Thoracic aorta (tissue), 2 donors: Measurements from ENCODE around the gene HMGB1. TPM values are rescaled to one million over a fixed set of nuclear protein-coding genes. Genes with fewer than 3 reads are reported as not detected.
"Not testable (repeated sequence)": the region's sequence is repeated elsewhere in the genome, so short reads cannot be mapped to it uniquely, and the experiment has no call there.

Experiments
- ATAC-seq: fragments of 150-250 bp; one replicate; pipeline ENCODE4 v1.8.0; 2017; ENCODE audit warnings: low read depth; ENCODE audit not compliant: insufficient number of reproducible peaks, low FRiP score
- DNase-seq: peaks from one replicate; pipeline ENCODE4 v3.0.0-alpha.2; 2020; ENCODE audit warnings: low spot score
- H3K27ac ChIP-seq, 2 donors: fragments of 200-600 bp; sonication (generic); 1 replicate in 1 of 2; 2 replicates in 1 of 2; pipeline ENCODE4 v1.5.1; 2016; ENCODE audit warnings: mild to moderate bottlenecking in 2 of 2, moderate library complexity in 2 of 2
- H3K27me3 ChIP-seq: fragments of 200-600 bp; sonication (generic); replicated peaks from 2 replicates; pipeline ENCODE4 v1.6.0; 2016; ENCODE audit warnings: mild to moderate bottlenecking; ENCODE audit not compliant: insufficient read depth
- H3K36me3 ChIP-seq: fragments of 200-600 bp; sonication (generic); one replicate; pipeline ENCODE4 v1.5.1; 2016
- H3K4me1 ChIP-seq, 2 donors: fragments of 200-600 bp; sonication (generic); 1 replicate in 1 of 2; 2 replicates in 1 of 2; pipeline versions ENCODE4 v1.5.1 to v1.6.0; 2016; ENCODE audit warnings: low read depth in 2 of 2, mild to moderate bottlenecking in 1 of 2; ENCODE audit not compliant: control insufficient read depth in 1 of 2
- H3K4me3 ChIP-seq: fragments of 200-600 bp; sonication (generic); 2 replicates; pipeline ENCODE4 v1.5.1; 2016; ENCODE audit warnings: mild to moderate bottlenecking
- H3K9me3 ChIP-seq: fragments of 200-600 bp; sonication (generic); 2 replicates; pipeline ENCODE4 v1.5.1; 2016
- CTCF ChIP-seq: fragments of 200-600 bp; sonication (generic); IDR thresholded peaks from one replicate; pipeline ENCODE4 v1.5.1; 2019; ENCODE audit warnings: antibody characterized with exemption
- total RNA-seq, 2 donors: library from RNA; depleted of rRNA; stranded (reverse); fragments of >200 nt; gene quantifications; one replicate each; pipeline versions ENCODE4 v1.1.0 to v1.2.3, GENCODE V29; 2016

HMGB1 gene
- total RNA-seq, 2 donors from 2014 or later = 188 to 369 TPM

GRCh38 chr13:30448441-30448840 lies 17.3 kb downstream of the HMGB1 start:
- no peak for TF ChIP-seq CTCF
- peaks cover 3 to 9% of the 10 kb centered on the region in 2 donors for H3K4me1 ChIP-seq
- no peak overlapping the region for H3K4me3 ChIP-seq
- no peak overlapping the region for H3K27ac ChIP-seq
- H3K27me3 ChIP-seq = no peaks in the 10 kb centered on the region
- H3K9me3 ChIP-seq = no peaks in the 10 kb centered on the region
- ATAC-seq (no peak), DNase-seq (no peak)
- no peaks in the 10 kb centered on the region for H3K36me3 ChIP-seq

- Histone ChIP-seq H3K4me3 (peak overlapping the region; percentile 61), H3K27me3 (no peaks in the 10 kb centered on the region), H3K4me1 (peaks cover 3 to 9% of the 10 kb centered on the region in 2 donors), H3K27ac (peak overlapping the region; percentile 74 to 88), H3K9me3 (no peaks in the 10 kb centered on the region), H3K36me3 (no peaks in the 10 kb centered on the region)
- ATAC-seq (no peak), DNase-seq (no peak)
- TF ChIP-seq CTCF = no peak
These were observed 19.6 kb downstream of the HMGB1 start for GRCh38 chr13:30446126-30446500.

GRCh38 chr13:30443957-30444404 lies 21.8 kb downstream of the HMGB1 start:
- DNase-seq (no peak), ATAC-seq (no peak)
- no peak for TF ChIP-seq CTCF
- H3K27me3 ChIP-seq = no peaks in the 10 kb centered on the region
- peaks cover 3 to 9% of the 10 kb centered on the region in 2 donors for H3K4me1 ChIP-seq
- H3K36me3 ChIP-seq = no peaks in the 10 kb centered on the region
- H3K9me3 ChIP-seq = no peaks in the 10 kb centered on the region
- no peak overlapping the region for H3K4me3 ChIP-seq
- H3K27ac ChIP-seq = no peak overlapping the region

- not testable (repeated sequence) for H3K4me1 ChIP-seq, H3K36me3 ChIP-seq, H3K4me3 ChIP-seq, H3K27me3 ChIP-seq, DNase-seq, ATAC-seq, H3K9me3 ChIP-seq, H3K27ac ChIP-seq
These were observed 22.2 kb downstream of the HMGB1 start for GRCh38 chr13:30443491-30443890.

GRCh38 chr13:30442926-30443325 lies 22.8 kb downstream of the HMGB1 start:
- ATAC-seq = no peak
- Histone ChIP-seq H3K36me3 (no peaks in the 10 kb centered on the region), H3K27ac (no peak overlapping the region), H3K4me1 (peaks cover 3 to 9% of the 10 kb centered on the region in 2 donors), H3K9me3 (no peaks in the 10 kb centered on the region), H3K4me3 (no peak overlapping the region), H3K27me3 (no peaks in the 10 kb centered on the region)
- DNase-seq = no peak
- TF ChIP-seq CTCF = no peak

- no peaks in the 10 kb centered on the region for H3K27me3 ChIP-seq
- peaks cover under 1 to 2% of the 10 kb centered on the region in 2 donors for H3K4me1 ChIP-seq
- ATAC-seq = no peak
- TF ChIP-seq CTCF = no peak
- no peak overlapping the region for H3K4me3 ChIP-seq
- H3K27ac ChIP-seq = no peak overlapping the region
- H3K36me3 ChIP-seq = no peaks in the 10 kb centered on the region
- no peaks in the 10 kb centered on the region for H3K9me3 ChIP-seq
- no peak for DNase-seq
These were observed 24.6 kb downstream of the HMGB1 start for GRCh38 chr13:30440910-30441703.
